Transverse colon (tissue), 4 donors: ENCODE results near the gene DDX47. TPM values are rescaled to one million over a fixed set of nuclear protein-coding genes. Genes with fewer than 3 reads are reported as not detected.
A peak's percentile ranks its signal among the peaks of the same experiment; 100 is the strongest.

Experiments
- DNase-seq: peaks from one replicate; pipeline ENCODE4 v3.0.0-alpha.2; 2019
- H3K27ac ChIP-seq, 4 donors: fragments of 200-600 bp; sonication (generic); 2 replicates each; pipeline ENCODE4 v1.5.1; 2016 to 2018; ENCODE audit warnings: inconsistent platforms in 4 of 4
- H3K27me3 ChIP-seq: fragments of 200-600 bp; sonication (generic); 2 replicates; pipeline ENCODE4 v1.5.1; 2017; ENCODE audit warnings: inconsistent platforms
- H3K36me3 ChIP-seq, 4 donors: fragments of 200-600 bp; sonication (generic); 2 replicates each; pipeline ENCODE4 v1.5.1; 2017 to 2019; ENCODE audit warnings: inconsistent platforms in 4 of 4
- H3K4me1 ChIP-seq, 4 donors: fragments of 200-600 bp; sonication (generic); 2 replicates each; pipeline ENCODE4 v1.5.1; 2017 to 2020; ENCODE audit warnings: inconsistent platforms in 4 of 4
- H3K4me3 ChIP-seq, 4 donors: fragments of 200-600 bp; sonication (generic); 1 replicate in 1 of 4; 2 replicates in 3 of 4; pipeline versions ENCODE4 v1.5.1 to v1.6.1; 2017 to 2019; ENCODE audit warnings: inconsistent platforms in 4 of 4
- H3K9me3 ChIP-seq, 2 donors: fragments of 200-600 bp; sonication (generic); 2 replicates each; pipeline ENCODE4 v1.5.1; 2017 to 2019; ENCODE audit warnings: inconsistent platforms in 2 of 2
- EP300 ChIP-seq: sonication (generic); formaldehyde crosslinking; IDR thresholded peaks from one replicate; pipeline ENCODE4 v1.6.1; 2017; ENCODE audit warnings: antibody characterized with exemption, low read depth
- POLR2A ChIP-seq: fragments of 450-650 bp; IDR thresholded peaks from one replicate; pipeline ENCODE4 v1.6.1; 2016; ENCODE audit warnings: antibody characterized with exemption, mild to moderate bottlenecking, moderate library complexity
- POLR2AphosphoS5 ChIP-seq, 3 donors: sonication (generic); formaldehyde crosslinking; IDR thresholded peaks; one replicate each; pipeline ENCODE4 v1.6.1; 2016; ENCODE audit warnings: antibody characterized with exemption in 3 of 3
- WGBS, 2 donors: methylation state at CpG; one replicate each; pipeline ENCODE4 v1.1.5; 2018; ENCODE audit warnings: low coverage in 1 of 2; 5-methylcytosine and 5-hydroxymethylcytosine counted together
- in situ Hi-C, 4 donors: fragments of 200-750 bp; cut with MboI; loops; one replicate each; pipeline versions ENCODE4 v1.15.0 to v1.15.1; 2017; ENCODE audit warnings: low sequenced_read_pairs in 3 of 4, low pct_ligation_motif_present in 1 of 4, low pct_unique_long_range_greater_than_20kb in 1 of 4
- intact Hi-C: fragments of 100-400 bp; cut with DNase I; formaldehyde crosslinking; loops from one replicate; pipeline ENCODE4 v1.15.1; 2023; ENCODE audit warnings: low total_unique reads
- total RNA-seq, 4 donors: library from RNA; depleted of rRNA; stranded (reverse); fragments of >200 nt; gene quantifications; one replicate each; pipeline ENCODE4 v1.1.0, GENCODE V29; 2016
- TF ChIP-seq, protein P1 (sequence below), 5 experiments: fragments of 200-600 bp in 3 of 5; fragments of 450-650 bp in 2 of 5; sonication (generic) in 3 of 5; IDR thresholded peaks; 1 replicate in 2 of 5; 2 replicates in 3 of 5; pipeline ENCODE4 v1.5.1; 2016 to 2017; ENCODE audit warnings: antibody characterized with exemption in 5 of 5, inconsistent platforms in 3 of 5, mild to moderate bottlenecking in 2 of 5, moderate library complexity in 1 of 5

DDX47 gene
- total RNA-seq, 4 donors from 2014 or later, result 22.1 to 47.8 (median 31.8) TPM

DNA sequence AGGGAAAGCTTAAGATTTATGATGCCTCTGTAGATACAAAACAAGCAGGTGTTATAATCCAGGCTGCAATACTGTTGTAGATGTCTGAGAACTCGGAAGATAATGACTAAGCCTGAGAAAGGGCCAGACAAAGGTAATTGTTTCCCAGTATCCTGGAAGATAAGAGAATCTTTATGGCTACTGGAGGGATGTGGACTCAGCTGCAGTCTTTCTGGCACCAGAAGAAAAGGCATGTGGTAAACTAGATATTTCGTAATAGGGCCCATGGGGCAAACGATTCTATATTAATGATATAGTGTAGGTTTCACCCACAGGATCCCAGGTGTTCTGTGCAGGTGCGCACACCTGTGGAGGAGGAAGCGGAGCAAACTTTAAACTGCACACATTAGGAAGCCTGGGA is 36.9 kb upstream of the DDX47 start:
- Histone ChIP-seq H3K27ac (peak overlapping the region in 1 of 4 donors; percentile 16), H3K9me3 (no peaks in the 10 kb centered on the region), H3K27me3 (no peaks in the 10 kb centered on the region), H3K4me3 (no peak overlapping the region), H3K4me1 (peaks cover 0 to 22% (median 9%) of the 10 kb centered on the region in 4 donors), H3K36me3 (no peaks in the 10 kb centered on the region)
- 41 to 57% methylated on average over 5 of the region's 5 CpGs for WGBS, 2 donors
- in situ Hi-C loops, result no loop called here
- peak; percentile 31 to 77 (median 72) for TF ChIP-seq POLR2AphosphoS5 (IDR thresholded peaks at IDR 0.05)
- TF ChIP-seq, protein P1, sequence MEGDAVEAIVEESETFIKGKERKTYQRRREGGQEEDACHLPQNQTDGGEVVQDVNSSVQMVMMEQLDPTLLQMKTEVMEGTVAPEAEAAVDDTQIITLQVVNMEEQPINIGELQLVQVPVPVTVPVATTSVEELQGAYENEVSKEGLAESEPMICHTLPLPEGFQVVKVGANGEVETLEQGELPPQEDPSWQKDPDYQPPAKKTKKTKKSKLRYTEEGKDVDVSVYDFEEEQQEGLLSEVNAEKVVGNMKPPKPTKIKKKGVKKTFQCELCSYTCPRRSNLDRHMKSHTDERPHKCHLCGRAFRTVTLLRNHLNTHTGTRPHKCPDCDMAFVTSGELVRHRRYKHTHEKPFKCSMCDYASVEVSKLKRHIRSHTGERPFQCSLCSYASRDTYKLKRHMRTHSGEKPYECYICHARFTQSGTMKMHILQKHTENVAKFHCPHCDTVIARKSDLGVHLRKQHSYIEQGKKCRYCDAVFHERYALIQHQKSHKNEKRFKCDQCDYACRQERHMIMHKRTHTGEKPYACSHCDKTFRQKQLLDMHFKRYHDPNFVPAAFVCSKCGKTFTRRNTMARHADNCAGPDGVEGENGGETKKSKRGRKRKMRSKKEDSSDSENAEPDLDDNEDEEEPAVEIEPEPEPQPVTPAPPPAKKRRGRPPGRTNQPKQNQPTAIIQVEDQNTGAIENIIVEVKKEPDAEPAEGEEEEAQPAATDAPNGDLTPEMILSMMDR (IDR thresholded peaks at IDR 0.05), result no peak
- intact Hi-C loops, result no loop called here
- DNase-seq, result peak; percentile 63

DNA sequence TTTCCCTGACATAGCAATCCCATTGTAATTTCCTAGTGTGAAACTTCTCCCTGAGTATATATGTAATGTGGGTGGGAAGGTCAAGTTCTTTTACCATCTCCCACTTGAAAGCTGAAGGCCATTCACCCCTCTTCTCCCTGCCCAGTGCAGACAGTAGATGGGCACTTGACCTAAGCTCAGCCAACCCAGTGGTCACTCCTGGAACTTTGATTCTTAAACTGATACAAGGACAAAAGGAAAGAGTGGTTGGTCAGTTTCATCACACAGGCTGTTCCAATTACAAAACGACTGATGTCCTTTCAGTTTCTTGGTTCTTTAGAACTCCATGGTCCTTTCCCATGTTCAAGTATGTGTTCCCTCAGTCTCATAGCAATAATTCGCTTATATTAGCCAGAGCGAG is 36.1 kb upstream of the DDX47 start:
- Histone ChIP-seq H3K9me3 (no peaks in the 10 kb centered on the region), H3K36me3 (no peaks in the 10 kb centered on the region), H3K4me1 (peaks cover 0 to 22% (median 9%) of the 10 kb centered on the region in 4 donors), H3K4me3 (no peak overlapping the region), H3K27ac (no peak overlapping the region), H3K27me3 (no peaks in the 10 kb centered on the region)
- TF ChIP-seq POLR2A (no peak), POLR2AphosphoS5 (IDR thresholded peaks at IDR 0.05) (no peak), EP300 (no peak)
- TF ChIP-seq, protein P1 (IDR thresholded peaks at IDR 0.05), result no peak
- intact Hi-C loops (no loop called here), in situ Hi-C loops (no loop called here)
- WGBS, 2 donors, result 78 to 83% methylated on average over 3 of the region's 3 CpGs
- DNase-seq, result no peak

- Histone ChIP-seq H3K27me3 (no peaks in the 10 kb centered on the region), H3K4me3 (no peak overlapping the region), H3K27ac (no peak overlapping the region), H3K36me3 (no peaks in the 10 kb centered on the region), H3K4me1 (peaks cover 0 to 22% (median 9%) of the 10 kb centered on the region in 4 donors), H3K9me3 (no peaks in the 10 kb centered on the region)
- no peak for DNase-seq
- TF ChIP-seq, protein P1 (IDR thresholded peaks at IDR 0.05), result no peak
- no peak for TF ChIP-seq POLR2AphosphoS5 (IDR thresholded peaks at IDR 0.05)
- 70% methylated on average over 2 of the region's 2 CpGs; no CpG with 5 or more reads in 1 of the 2 donors for WGBS, 2 donors
- in situ Hi-C loops (no loop called here), intact Hi-C loops (no loop called here)
Observed at GRCh38 chr12:12779007-12779406, 34.1 kb upstream of the DDX47 start.

- TF ChIP-seq, protein P1 (IDR thresholded peaks at IDR 0.05), result no peak
- TF ChIP-seq EP300 (no peak), POLR2A (no peak), POLR2AphosphoS5 (IDR thresholded peaks at IDR 0.05) (peak in 1 of 3 donors; percentile 39)
- no peak for DNase-seq
- peaks cover 0 to 22% (median 9%) of the 10 kb centered on the region in 4 donors for H3K4me1 ChIP-seq
- no peaks in the 10 kb centered on the region for H3K27me3 ChIP-seq
- no peaks in the 10 kb centered on the region for H3K36me3 ChIP-seq
- intact Hi-C loops, result no loop called here
- H3K27ac ChIP-seq, result no peak overlapping the region
- H3K9me3 ChIP-seq, result no peaks in the 10 kb centered on the region
- no peak overlapping the region for H3K4me3 ChIP-seq
- in situ Hi-C loops, result no loop called here
- WGBS, 2 donors, result 17 to 22% methylated on average over 3 of the region's 3 CpGs
Observed at GRCh38 chr12:12779529-12779928, 33.6 kb upstream of the DDX47 start.
